HFFc6 (cell line): Measurements from ENCODE around the gene RBM8A. TPM values are rescaled to one million over a fixed set of nuclear protein-coding genes. Genes with fewer than 3 reads are reported as not detected.
A peak's percentile ranks its signal among the peaks of the same experiment; 100 is the strongest.

Experiments
- DNase-seq: peaks from one replicate; pipeline ENCODE4 v3.0.0-alpha.2; 2018
- H3K27ac Mint-ChIP-seq: 2 replicates; pipeline ENCODE4 v1.8.0; 2020; ENCODE audit warnings: mild to moderate bottlenecking, mixed read lengths
- H3K27me3 Mint-ChIP-seq: 2 replicates; pipeline ENCODE4 v1.8.0; 2021; ENCODE audit warnings: mild to moderate bottlenecking, moderate library complexity, mixed read lengths; ENCODE audit not compliant: insufficient read depth
- H3K36me3 Mint-ChIP-seq: 2 replicates; pipeline ENCODE4 v1.8.0; 2021; ENCODE audit warnings: low read depth, mixed read lengths
- H3K4me1 Mint-ChIP-seq: 2 replicates; pipeline ENCODE4 v1.8.0; 2020; ENCODE audit warnings: low read depth, mixed read lengths
- H3K4me3 Mint-ChIP-seq: 2 replicates; pipeline ENCODE4 v1.8.0; 2020; ENCODE audit warnings: mild to moderate bottlenecking, moderate library complexity, mixed read lengths
- H3K9me3 Mint-ChIP-seq: 2 replicates; pipeline ENCODE4 v1.8.0; 2020; ENCODE audit warnings: mild to moderate bottlenecking, mixed read lengths
- CTCF ChIP-seq: fragments of 200-600 bp; sonication (generic); IDR thresholded peaks from 2 replicates; pipeline ENCODE4 v1.5.0; 2021; ENCODE audit warnings: antibody characterized with exemption, mild to moderate bottlenecking
- long read RNA-seq: library from polyadenylated mRNA; unstranded; transcript quantifications from one replicate; pipeline ENCODE4 v2.0.0, GENCODE V29; 2019
- total RNA-seq, 6 experiments: library from RNA; stranded (reverse); fragmentation: NEBNext Ultra II Directional; extraction: Animal tissue kit (Norgen Biotek cat#: 25700); gene quantifications; 2 replicates in 1 of 6; 3 replicates in 5 of 6; pipeline ENCODE4 v1.2.3, GENCODE V29; 2021

RBM8A gene
- 100 to 1,000 TPM; 135 to 166 (median 157) TPM for total RNA-seq
- long read RNA-seq, full-length matches to known transcripts = 76 of 128 reads
- long read RNA-seq, partial matches to known transcripts = 46 of 128 reads
- long read RNA-seq, other reads (novel, unspliced or antisense) = 6 of 128 reads

GRCh38 chr1:145927063-145927886 lies at the start of gene RBM8A:
Gene RBM8A, minus strand, starts transcription at chr1:145927484. Its CDS starts 58 bp downstream, at chr1:145927426.
- DNase-seq = peak; percentile 98
- H3K9me3 Mint-ChIP-seq = no peaks in the 10 kb centered on the region
- H3K4me1 Mint-ChIP-seq = peaks cover 6% of the 10 kb centered on the region
- peak; percentile 84 for TF ChIP-seq CTCF
- peaks cover 5% of the 10 kb centered on the region; the same call in 1 of the 2 replicates for H3K27me3 Mint-ChIP-seq
- no peak within 1 kb of the TSS; the same call in 1 of the 2 replicates for H3K27ac Mint-ChIP-seq
- peaks cover 6% of the 10 kb centered on the region; the same call in 1 of the 2 replicates for H3K36me3 Mint-ChIP-seq
- peak within 1 kb of the TSS; percentile 51; the same call in 1 of the 2 replicates for H3K4me3 Mint-ChIP-seq

- no peak for TF ChIP-seq CTCF
- Mint-ChIP-seq H3K27me3 (no peaks in the 10 kb centered on the region; the same call in 1 of the 2 replicates), H3K27ac (no peak overlapping the region), H3K4me3 (no peak overlapping the region), H3K9me3 (no peaks in the 10 kb centered on the region), H3K36me3 (no peaks in the 10 kb centered on the region; the same call in 1 of the 2 replicates), H3K4me1 (peaks cover 15% of the 10 kb centered on the region; the same call in 1 of the 2 replicates)
- DNase-seq = no peak
Observed at GRCh38 chr1:145977016-145977415, 49.7 kb upstream of the RBM8A start.

GRCh38 chr1:145975216-145975615 lies 47.9 kb upstream of the RBM8A start:
- Mint-ChIP-seq H3K4me1 (peaks cover 15% of the 10 kb centered on the region; the same call in 1 of the 2 replicates), H3K4me3 (no peak overlapping the region), H3K9me3 (no peaks in the 10 kb centered on the region), H3K36me3 (no peaks in the 10 kb centered on the region; the same call in 1 of the 2 replicates), H3K27me3 (no peaks in the 10 kb centered on the region; the same call in 1 of the 2 replicates), H3K27ac (peak overlapping the region; percentile 60)
- no peak for DNase-seq
- no peak for TF ChIP-seq CTCF

DNA sequence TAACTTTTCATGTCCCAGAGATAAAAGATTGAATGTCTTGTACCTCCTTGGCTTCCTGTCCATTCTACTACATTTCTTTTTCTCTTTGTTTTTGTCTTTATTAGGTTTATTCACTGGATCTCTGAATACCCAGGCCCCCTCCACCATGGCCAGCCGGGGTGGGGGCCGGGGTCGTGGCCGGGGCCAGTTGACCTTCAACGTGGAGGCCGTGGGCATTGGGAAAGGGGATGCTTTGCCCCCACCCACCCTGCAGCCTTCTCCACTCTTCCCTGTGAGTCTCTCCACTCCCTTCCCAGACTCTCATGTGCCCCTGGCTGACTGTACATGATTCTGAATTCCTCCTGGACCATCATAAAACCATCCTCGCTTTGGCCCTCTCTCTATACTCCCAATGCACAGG lies 47.4 kb upstream of the RBM8A start:
- no peak for DNase-seq
- no peak overlapping the region for H3K4me3 Mint-ChIP-seq
- no peak for TF ChIP-seq CTCF
- peaks cover 15% of the 10 kb centered on the region; the same call in 1 of the 2 replicates for H3K4me1 Mint-ChIP-seq
- H3K36me3 Mint-ChIP-seq = no peaks in the 10 kb centered on the region; the same call in 1 of the 2 replicates
- H3K9me3 Mint-ChIP-seq = no peaks in the 10 kb centered on the region
- H3K27me3 Mint-ChIP-seq = no peaks in the 10 kb centered on the region; the same call in 1 of the 2 replicates
- H3K27ac Mint-ChIP-seq = no peak overlapping the region

- H3K4me3 Mint-ChIP-seq = no peak overlapping the region
Observed at GRCh38 chr1:145972580-145972979, 45.3 kb upstream of the RBM8A start.

More at GRCh38 chr1:145972580-145972979, 45.3 kb upstream of the RBM8A start:
- no peak for DNase-seq
- H3K36me3 Mint-ChIP-seq = peaks cover 5% of the 10 kb centered on the region; the same call in 1 of the 2 replicates
- H3K4me1 Mint-ChIP-seq = peaks cover 29% of the 10 kb centered on the region
- H3K27me3 Mint-ChIP-seq = no peaks in the 10 kb centered on the region
- no peak for TF ChIP-seq CTCF
- H3K9me3 Mint-ChIP-seq = peaks cover 4% of the 10 kb centered on the region; the same call in 1 of the 2 replicates
- H3K27ac Mint-ChIP-seq = no peak overlapping the region
